ENCODE data around the gene CSNK2A1.
A peak's percentile ranks its signal among the peaks of the same experiment; 100 is the strongest.
"Not testable (repeated sequence)": the region's sequence is repeated elsewhere in the genome, so short reads cannot be mapped to it uniquely, and the experiment has no call there.

CSNK2A1 gene

GRCh38 chr20:480044-480443, 63.5 kb downstream of the CSNK2A1 start:
- DNase-seq: no peak

DNA sequence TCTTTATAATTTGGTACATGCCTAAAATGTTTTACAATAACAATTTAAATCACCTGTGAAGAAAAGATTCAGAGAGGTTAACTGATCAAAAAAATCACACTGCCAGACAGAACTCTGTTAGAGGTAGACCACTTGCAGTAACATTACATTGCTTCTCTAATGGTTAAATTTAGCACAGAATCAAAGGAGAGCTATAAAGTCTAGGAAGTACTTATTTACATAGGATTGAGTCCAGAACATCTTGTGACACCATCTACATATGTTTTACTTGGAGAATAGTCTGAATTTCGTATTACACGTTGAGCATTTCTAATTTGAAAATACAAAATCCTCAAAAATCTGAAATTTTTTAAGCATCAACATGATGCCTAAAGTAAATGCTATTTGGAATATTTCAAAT, 64.1 kb downstream of the CSNK2A1 start:
- DNase-seq: no peak

DNA sequence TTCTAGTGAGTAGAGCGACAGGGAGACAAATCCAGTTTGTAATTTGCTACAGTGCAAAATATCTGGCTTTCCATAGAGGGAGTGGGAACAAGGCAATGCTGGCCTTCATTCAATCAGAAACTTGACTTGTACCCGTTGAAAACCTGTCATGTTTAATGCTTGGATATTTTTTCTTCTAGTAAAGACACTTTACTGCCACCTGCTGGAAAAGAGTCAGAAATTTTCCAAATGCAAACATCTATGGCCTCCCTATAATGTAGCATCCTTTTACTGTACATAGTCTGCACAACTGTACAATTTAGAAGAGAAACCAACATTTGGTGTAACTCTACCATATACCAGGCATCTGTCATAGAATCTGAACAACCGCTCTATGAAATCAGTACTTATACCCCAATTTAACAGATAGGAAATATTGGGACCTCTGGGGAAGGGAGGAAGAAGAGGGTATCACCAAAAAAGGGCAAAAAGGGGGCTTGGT, 64.6 kb downstream of the CSNK2A1 start:
- no peak for DNase-seq

DNA sequence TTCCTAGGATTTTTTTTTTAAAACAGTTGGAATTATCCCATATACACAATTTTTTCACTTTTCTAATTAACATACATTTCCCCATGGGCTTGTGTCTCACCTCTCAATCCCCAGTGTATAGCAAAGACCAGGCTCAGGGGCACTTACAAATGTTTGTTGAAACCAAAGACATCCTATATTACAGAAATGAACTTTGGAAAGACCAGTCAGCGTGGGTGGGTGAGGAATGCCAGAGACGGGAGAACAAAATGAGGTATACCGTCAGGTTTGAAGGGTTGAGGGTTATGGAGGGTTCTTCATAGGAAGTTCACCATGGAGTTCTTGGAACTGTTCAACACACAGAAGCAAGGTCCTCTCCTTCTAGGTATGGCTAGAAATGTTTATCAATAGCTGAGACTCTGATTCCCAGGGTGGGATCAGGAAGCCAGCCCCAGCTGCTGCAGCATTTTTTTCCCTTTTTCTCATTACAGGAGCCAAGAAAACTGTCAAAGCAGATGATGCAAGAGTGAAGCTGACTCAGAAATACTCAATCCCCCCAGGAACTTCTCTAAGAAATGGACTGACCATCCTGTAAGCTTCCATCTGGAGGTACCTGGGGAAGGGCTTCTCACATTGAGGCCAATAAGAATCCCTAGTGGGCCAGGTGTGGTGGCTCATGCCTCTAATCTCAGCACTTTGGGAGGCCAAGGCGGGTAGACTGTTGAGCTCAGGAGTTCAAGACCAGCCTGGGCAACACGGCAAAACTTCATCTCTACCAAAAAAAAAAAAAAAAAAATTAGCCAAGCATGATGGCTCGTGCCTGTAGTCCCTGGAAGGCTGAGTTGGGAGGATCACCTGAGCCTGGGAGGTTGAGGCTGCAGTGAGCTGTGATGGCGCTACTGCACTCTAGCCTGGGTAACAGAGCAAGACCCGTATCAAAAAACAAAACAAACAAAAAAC, 65.3 kb downstream of the CSNK2A1 start:
- no peak for DNase-seq

- DNase-seq: not testable (repeated sequence)
These were observed 66.9 kb downstream of the CSNK2A1 start for GRCh38 chr20:476561-477249.

GRCh38 chr20:475463-476357, 67.9 kb downstream of the CSNK2A1 start:
- DNase-seq: no peak

DNA sequence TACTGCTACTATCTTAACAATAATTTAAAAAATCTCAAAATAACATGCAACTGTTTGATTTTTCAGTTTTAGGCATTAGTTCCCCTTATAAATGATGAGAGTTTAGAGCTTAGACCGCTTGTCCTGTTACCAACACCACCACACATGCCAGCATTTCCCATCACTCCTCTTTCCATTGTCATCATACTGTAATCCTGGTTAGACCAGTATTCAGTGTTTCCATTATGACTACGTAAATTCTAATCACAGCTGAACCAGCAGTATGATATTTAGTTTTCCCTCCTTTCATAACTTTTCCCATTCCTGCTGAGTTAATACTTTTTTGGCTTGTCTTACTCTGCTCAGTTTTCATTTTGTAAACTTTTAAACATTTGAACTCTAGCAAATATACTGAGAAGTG, 69.0 kb downstream of the CSNK2A1 start:
- DNase-seq: no peak

- no peak for DNase-seq
These were observed 70.7 kb downstream of the CSNK2A1 start for GRCh38 chr20:472889-473292.

- DNase-seq: no peak
These were observed 71.3 kb downstream of the CSNK2A1 start for GRCh38 chr20:472137-472846.

DNA sequence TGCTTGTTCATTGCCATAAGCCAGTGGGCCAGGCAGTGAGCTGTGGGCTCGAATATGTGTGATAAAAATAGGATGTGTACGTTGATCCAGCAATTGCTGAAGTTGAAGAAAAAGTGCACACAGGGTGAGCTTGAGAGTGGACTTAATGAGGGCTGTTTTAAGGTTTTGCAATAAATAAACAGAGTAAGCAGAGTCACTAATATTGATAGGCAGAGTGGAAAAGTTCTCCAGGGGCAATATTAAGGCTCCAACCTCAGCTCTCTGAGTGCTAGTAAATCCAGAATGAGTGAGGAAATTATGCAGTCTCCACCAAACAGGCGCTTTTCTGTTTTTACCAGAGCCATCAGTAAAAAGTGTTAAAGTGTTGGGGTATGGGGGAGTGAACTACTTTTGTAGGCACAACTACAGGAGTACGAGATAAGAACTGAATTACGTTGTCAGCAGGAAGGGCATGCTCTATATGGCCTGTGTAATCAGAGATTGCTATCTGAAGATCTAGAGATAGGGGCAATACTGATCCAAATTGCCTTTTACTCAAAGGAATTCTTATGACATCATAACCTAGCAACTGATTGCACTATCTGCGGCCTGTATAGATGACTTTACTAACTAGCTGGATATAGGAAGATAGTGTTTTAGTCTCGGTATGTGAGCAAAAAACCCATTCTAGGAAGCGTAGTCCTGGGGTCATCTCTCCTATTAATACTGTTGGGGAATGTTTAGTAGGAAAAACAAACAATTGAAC, 73.7 kb downstream of the CSNK2A1 start:
- DNase-seq: no peak

DNA sequence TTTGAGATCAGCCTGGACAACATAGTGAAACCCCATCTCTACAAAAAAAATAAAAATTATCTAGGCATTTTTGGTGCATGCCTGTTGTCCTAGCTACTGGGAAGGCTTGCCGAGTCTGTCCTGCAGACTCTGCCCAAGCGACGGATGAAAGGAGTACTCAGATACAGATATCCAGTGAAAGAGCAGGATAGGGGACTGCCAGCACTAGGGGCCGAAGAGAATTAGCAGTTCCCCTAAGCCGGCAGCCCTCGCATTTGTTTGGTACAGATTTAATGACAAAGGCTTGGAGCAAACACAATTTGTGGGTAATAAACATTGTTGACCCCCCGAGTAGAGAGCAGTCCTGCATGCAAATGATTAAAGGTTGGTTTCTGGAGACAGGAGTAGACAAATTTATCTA, 75.8 kb downstream of the CSNK2A1 start:
- DNase-seq: no peak

- peak; percentile 89 for DNase-seq
These were observed 81.2 kb downstream of the CSNK2A1 start, which contains the start of gene TBC1D20 for GRCh38 chr20:462199-462991. TSS of gene TBC1D20 (minus strand) at chr20:462533. CDS start at chr20:462405, 128 bp downstream.

DNA sequence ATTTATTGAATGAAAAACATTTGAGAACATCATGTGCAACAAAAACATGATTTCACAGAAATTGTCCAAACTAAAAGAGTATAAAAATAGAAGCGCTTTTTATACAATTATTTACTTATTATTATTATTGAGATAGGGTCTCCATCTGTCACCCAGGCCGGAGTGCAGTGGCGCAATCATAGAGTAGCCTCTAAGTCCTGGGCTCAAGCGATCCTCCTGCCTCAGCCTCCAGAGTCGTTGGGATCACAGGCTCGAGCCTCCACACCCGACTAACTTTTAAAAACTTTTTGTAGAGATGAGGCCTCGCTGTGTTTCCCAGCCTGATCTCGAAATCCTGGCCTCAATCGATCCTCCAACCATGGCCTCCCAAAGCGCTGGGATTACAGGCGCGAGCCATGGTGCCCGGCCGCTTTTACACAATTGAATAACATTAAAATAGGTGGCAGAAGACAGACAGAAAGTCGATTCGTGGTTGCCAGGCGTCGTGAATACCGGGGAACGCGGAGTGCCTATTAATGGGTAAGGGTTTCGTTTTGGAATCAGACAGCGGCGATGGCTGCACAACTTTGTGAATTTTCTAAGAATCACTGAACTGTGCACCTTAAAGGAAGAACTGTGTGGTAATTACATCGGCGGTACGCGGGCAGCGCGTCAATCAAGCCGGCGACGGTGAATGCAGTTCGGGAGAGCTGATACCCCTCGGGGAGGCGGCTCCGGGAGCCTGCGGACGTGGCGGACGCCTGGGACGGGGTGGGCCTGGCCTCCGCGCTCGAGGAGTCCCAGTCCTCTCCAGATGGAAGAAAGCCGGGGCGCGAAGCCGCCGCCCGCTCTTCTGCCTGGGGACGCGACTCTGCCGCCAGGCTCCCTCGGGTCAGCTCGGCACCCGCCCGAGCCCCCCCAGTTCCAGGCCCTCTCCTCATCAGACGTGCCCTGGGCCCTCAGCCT, 82.1 kb downstream of the CSNK2A1 start:
- DNase-seq: no peak

- no peak for DNase-seq
These were observed 82.9 kb downstream of the CSNK2A1 start for GRCh38 chr20:460707-461106.

DNA sequence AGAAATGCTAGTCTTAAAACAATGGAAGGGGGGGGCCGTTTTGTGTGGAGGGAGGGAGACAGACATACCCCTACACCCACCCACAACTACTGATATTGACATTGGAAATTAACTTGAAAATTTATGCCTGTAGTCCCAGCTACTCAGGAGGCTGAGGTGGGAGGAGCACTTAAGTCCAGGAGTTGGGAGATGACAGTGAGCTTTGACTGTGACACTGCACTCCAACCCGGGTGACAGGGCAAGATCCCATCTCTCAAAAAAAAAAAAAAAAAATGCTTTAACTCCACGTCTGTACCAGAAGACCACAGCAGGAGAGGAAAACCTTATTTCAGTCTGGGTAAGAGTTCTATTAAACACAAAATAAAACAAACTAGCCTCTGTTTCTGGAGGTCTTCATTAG, 83.4 kb downstream of the CSNK2A1 start:
- no peak for DNase-seq

DNA sequence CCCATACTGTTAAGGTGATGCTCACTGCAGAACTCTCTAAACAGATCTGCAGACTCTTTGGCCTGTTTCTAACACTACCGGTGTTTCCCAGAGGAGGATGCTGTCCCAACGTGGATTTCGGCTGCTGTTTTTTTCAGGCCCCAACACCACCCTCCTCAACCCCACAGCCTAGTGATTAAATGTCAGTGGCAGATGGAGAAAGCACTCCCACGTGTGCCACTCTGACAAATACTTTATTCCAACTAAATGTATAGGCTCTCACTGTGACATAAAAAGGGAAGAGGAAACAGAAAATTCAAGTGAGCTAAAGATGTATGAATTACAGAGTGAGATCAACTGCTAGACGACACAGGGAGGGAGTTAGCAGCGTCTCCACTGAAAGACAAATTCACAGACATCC, 84.8 kb downstream of the CSNK2A1 start:
- no peak for DNase-seq

DNA sequence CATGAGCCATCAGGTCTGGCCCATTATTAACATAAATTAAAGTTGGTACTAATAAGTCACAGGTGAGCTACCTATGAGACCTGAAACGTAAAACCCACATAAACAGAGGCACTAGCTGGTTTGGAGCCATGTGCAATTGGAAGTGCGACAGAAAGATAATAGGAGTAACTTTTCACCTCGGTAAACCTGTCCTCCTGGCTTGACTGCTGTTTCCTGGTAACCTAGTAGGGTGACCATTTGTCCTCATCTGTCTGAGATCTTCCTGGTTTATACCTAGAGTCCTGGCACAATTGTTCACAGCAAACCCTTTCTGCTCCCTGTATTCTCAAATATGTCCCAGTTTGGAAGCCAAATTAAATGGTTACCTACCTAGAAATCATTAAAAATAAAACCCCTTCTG, 88.6 kb downstream of the CSNK2A1 start:
- DNase-seq: no peak

GRCh38 chr20:452021-452420, 91.6 kb downstream of the CSNK2A1 start:
- DNase-seq: not testable (repeated sequence)
